Mesenchymal stem cell (in vitro differentiated cells and primary cell): ENCODE measurements around the gene TMEM170B.

ENCODE experiments used
- DNase-seq: peaks from one replicate; pipeline ENCODE4 v3.0.0-alpha.2; 2013
- H2AFZ ChIP-seq: one replicate; pipeline ENCODE4 v1.6.1; 2013; ENCODE audit warnings: low read depth, mild to moderate bottlenecking, control low read depth, inconsistent platforms, low read length, moderate library complexity
- H2AK5ac ChIP-seq: 2 replicates; pipeline ENCODE4 v1.6.1; 2013; ENCODE audit warnings: low read length, moderate library complexity, mild to moderate bottlenecking, inconsistent platforms; ENCODE audit not compliant: severe bottlenecking
- H2BK120ac ChIP-seq: one replicate; pipeline ENCODE4 v1.6.1; 2013; ENCODE audit warnings: low read depth, mild to moderate bottlenecking, inconsistent platforms, low read length, moderate library complexity
- H2BK12ac ChIP-seq, 2 experiments: one replicate each; pipeline ENCODE4 v1.6.1; 2013; ENCODE audit warnings: inconsistent platforms in 2 of 2, low read length in 2 of 2, mild to moderate bottlenecking in 2 of 2, moderate library complexity in 2 of 2, control low read depth in 1 of 2
- H2BK15ac ChIP-seq: one replicate; pipeline ENCODE4 v1.6.1; 2013; ENCODE audit warnings: mild to moderate bottlenecking, low read depth, inconsistent platforms; ENCODE audit not compliant: poor library complexity, severe bottlenecking
- H2BK5ac ChIP-seq: 2 replicates; pipeline ENCODE4 v1.6.1; 2013; ENCODE audit warnings: low read depth, mild to moderate bottlenecking, low read length, control low read depth, inconsistent platforms; ENCODE audit not compliant: poor library complexity, severe bottlenecking
- H3K14ac ChIP-seq, 2 experiments: one replicate each; pipeline ENCODE4 v1.6.1; 2013; ENCODE audit warnings: inconsistent platforms in 2 of 2, low read length in 2 of 2, control low read depth in 1 of 2, mild to moderate bottlenecking in 1 of 2, moderate library complexity in 1 of 2
- H3K18ac ChIP-seq, 2 experiments: one replicate each; pipeline ENCODE4 v1.6.1; 2013; ENCODE audit warnings: inconsistent platforms in 2 of 2, low read length in 2 of 2, control low read depth in 1 of 2, low read depth in 1 of 2, mild to moderate bottlenecking in 1 of 2
- H3K23ac ChIP-seq, 2 experiments: one replicate each; pipeline ENCODE4 v1.6.1; 2013; ENCODE audit warnings: inconsistent platforms in 2 of 2, low read length in 2 of 2, mild to moderate bottlenecking in 2 of 2, moderate library complexity in 2 of 2, control low read depth in 1 of 2
- H3K27ac ChIP-seq: 2 replicates; pipeline ENCODE4 v1.5.1; 2013; ENCODE audit warnings: mild to moderate bottlenecking, moderate library complexity, low read length, control low read depth, inconsistent platforms; ENCODE audit not compliant: poor library complexity, severe bottlenecking
- H3K27me3 ChIP-seq, 2 experiments: 2 replicates each; pipeline versions ENCODE4 v1.6.1 to v1.7.0; 2013; ENCODE audit warnings: low read length in 2 of 2, mild to moderate bottlenecking in 2 of 2, moderate library complexity in 2 of 2, control low read depth in 1 of 2, inconsistent platforms in 1 of 2; ENCODE audit not compliant: control insufficient read depth in 1 of 2, insufficient read depth in 1 of 2
- H3K36me3 ChIP-seq, 2 experiments: 2 replicates each; pipeline versions ENCODE4 v1.6.1 to v1.7.0; 2013; ENCODE audit warnings: low read length in 2 of 2, control low read depth in 1 of 2, inconsistent platforms in 1 of 2, low read depth in 1 of 2, mild to moderate bottlenecking in 1 of 2; ENCODE audit not compliant: insufficient read depth in 2 of 2, control insufficient read depth in 1 of 2
- H3K4ac ChIP-seq, 2 experiments: one replicate each; pipeline ENCODE4 v1.6.1; 2013; ENCODE audit warnings: inconsistent platforms in 2 of 2, low read length in 2 of 2, mild to moderate bottlenecking in 2 of 2, moderate library complexity in 2 of 2, control low read depth in 1 of 2, low read depth in 1 of 2
- H3K4me1 ChIP-seq: 2 replicates; pipeline ENCODE4 v1.6.1; 2013; ENCODE audit warnings: low read depth, low read length, control low read depth; ENCODE audit not compliant: control insufficient read depth, insufficient read depth
- H3K4me2 ChIP-seq: 2 replicates; pipeline ENCODE4 v1.6.1; 2013; ENCODE audit warnings: low read length, mild to moderate bottlenecking, inconsistent platforms; ENCODE audit not compliant: poor library complexity, severe bottlenecking
- H3K4me3 ChIP-seq, 2 experiments: 2 replicates each; pipeline versions ENCODE4 v1.5.1 to v1.7.0; 2013; ENCODE audit warnings: low read length in 2 of 2, mild to moderate bottlenecking in 2 of 2, control low read depth in 1 of 2, low read depth in 1 of 2; ENCODE audit not compliant: insufficient read depth in 1 of 2
- H3K79me1 ChIP-seq: replicated peaks from 2 replicates; pipeline ENCODE4 v1.6.1; 2013; ENCODE audit warnings: mild to moderate bottlenecking, control low read depth, low read length, inconsistent platforms; ENCODE audit not compliant: poor library complexity, severe bottlenecking
- H3K9ac ChIP-seq: 2 replicates; pipeline ENCODE4 v1.7.0; 2013; ENCODE audit warnings: mild to moderate bottlenecking, low read length, moderate library complexity
- H3K9me3 ChIP-seq: 2 replicates; pipeline ENCODE4 v1.7.0; 2013; ENCODE audit warnings: mild to moderate bottlenecking, low read length; ENCODE audit not compliant: control insufficient read depth
- H4K8ac ChIP-seq: one replicate; pipeline ENCODE4 v1.6.1; 2013; ENCODE audit warnings: inconsistent platforms, mild to moderate bottlenecking, low read length, moderate library complexity
- H4K91ac ChIP-seq: one replicate; pipeline ENCODE4 v1.6.1; 2013; ENCODE audit warnings: mild to moderate bottlenecking, low read length, inconsistent platforms
- WGBS: methylation state at CpG from one replicate; pipeline ENCODE4 v1.1.7; 2013; ENCODE audit warnings: mixed read lengths; 5-methylcytosine and 5-hydroxymethylcytosine counted together

Gene TMEM170B

DNA sequence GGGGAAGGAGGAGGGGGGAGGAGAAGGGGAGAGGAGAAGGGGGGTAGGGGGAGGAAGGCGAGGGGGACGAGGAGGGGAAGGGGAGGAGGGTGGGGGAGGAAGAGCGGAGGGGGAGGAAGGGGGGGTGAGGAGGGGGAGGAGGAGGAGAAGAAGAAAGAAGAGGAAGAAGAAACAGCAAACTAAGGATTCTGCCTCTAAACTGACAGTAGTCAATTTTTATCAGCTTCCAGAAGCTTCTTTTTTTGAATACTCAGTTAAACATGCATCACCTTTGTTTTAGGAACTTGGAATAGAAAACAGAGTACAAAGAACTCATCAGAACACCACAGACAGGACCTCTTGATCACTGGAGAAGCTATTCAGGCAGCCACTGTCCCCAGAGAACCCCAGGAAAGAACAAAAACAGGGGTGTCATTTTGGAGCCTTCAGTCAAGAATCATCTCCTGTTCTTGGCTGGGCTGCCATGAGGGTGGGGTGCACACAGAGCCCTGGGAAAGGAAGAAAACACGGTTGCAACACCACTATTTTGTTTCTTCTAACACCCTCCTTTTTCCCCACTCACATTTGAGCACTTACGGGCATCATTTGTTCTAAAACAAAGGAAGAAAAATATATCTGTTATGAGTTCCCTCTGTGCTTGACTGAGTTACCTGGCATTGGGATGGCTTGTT, 67.4 kb downstream of the TMEM170B start:
- Histone ChIP-seq H3K27ac (no peak overlapping the region), H2AK5ac (peak overlapping the region; percentile 61), H2BK12ac (peak overlapping the region in 1 of 2 experiments; percentile 11), H4K8ac (peak overlapping the region; percentile 31), H3K14ac (no peak overlapping the region), H4K91ac (no peak overlapping the region), H3K9me3 (no peaks in the 10 kb centered on the region), H3K18ac (no peak overlapping the region), H2BK15ac (no peak overlapping the region), H3K23ac (no peak overlapping the region), H3K4me2 (no peak overlapping the region), H3K27me3 (peaks cover 0 to 6% of the 10 kb centered on the region in 2 experiments), H2BK5ac (no peak overlapping the region), H2BK120ac (no peak overlapping the region), H3K4ac (no peak overlapping the region), H3K36me3 (no peaks in the 10 kb centered on the region), H3K79me1 (peaks cover 2% of the 10 kb centered on the region), H3K4me1 (peaks cover 11% of the 10 kb centered on the region), H3K4me3 (no peak overlapping the region), H3K9ac (no peak overlapping the region), H2AFZ (no peak overlapping the region)
- DNase-seq: no peak
- 100% methylated on average over 2 of the region's 5 CpGs for WGBS

DNA sequence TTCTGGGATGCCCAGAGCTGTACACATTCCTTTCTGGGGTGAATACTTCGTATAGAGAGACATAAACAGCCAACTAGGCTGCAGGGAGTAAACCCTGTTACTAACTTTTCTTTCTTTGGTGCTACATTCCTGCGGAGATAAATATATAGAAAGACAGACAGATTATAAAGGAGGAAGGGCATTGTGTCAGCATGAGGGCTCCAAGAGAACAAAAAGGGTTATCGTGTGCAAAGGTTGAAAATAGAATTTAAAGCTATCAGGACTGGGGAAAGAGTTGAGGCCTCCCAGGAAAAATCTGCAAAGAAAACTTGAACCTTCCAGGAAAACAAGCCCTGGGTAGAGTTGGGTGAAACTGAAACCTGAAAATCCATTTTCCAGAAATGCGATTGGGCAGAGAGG, 68.0 kb downstream of the TMEM170B start:
- H3K23ac ChIP-seq: no peak overlapping the region
- no peak overlapping the region for H4K8ac ChIP-seq
- no peak overlapping the region for H3K9ac ChIP-seq
- H2BK5ac ChIP-seq: no peak overlapping the region
- H3K14ac ChIP-seq: no peak overlapping the region
- no peak overlapping the region for H3K4me2 ChIP-seq
- peaks cover 2% of the 10 kb centered on the region for H3K79me1 ChIP-seq
- H3K4ac ChIP-seq: no peak overlapping the region
- peaks cover 0 to 6% of the 10 kb centered on the region in 2 experiments for H3K27me3 ChIP-seq
- no peak overlapping the region for H2BK12ac ChIP-seq
- H3K9me3 ChIP-seq: no peaks in the 10 kb centered on the region
- H2AK5ac ChIP-seq: peak overlapping the region; percentile 61
- no peak overlapping the region for H4K91ac ChIP-seq
- H3K4me3 ChIP-seq: no peak overlapping the region
- no peak overlapping the region for H2BK120ac ChIP-seq
- H3K4me1 ChIP-seq: peaks cover 11% of the 10 kb centered on the region
- no peak overlapping the region for H2AFZ ChIP-seq
- H3K18ac ChIP-seq: no peak overlapping the region
- 88% methylated on average over 4 of the region's 4 CpGs for WGBS
- H2BK15ac ChIP-seq: no peak overlapping the region
- H3K36me3 ChIP-seq: no peaks in the 10 kb centered on the region
- no peak overlapping the region for H3K27ac ChIP-seq
- no peak for DNase-seq

DNA sequence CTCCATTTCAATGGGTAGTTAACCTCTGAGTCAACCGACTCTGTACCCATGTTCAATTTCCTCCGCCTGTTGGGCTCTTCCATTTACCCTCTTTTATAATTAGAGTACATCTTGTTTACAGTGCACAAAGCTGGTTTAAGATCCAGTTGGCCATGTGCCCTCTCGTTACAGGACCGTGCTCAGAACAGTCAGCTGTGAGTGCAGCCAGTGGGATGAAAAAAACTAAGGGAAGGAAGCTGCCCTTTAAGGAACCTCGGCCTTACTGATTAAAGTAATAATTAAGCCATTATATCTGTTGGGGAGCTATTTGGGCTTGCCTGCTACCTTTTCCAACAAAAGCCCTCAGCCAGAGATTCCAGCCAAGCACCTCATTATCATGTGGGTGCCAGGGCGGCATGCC, 68.8 kb downstream of the TMEM170B start:
- Histone ChIP-seq H3K4me3 (no peak overlapping the region), H3K9me3 (no peaks in the 10 kb centered on the region), H3K23ac (no peak overlapping the region), H2AK5ac (peak overlapping the region; percentile 64), H4K8ac (no peak overlapping the region), H2BK5ac (no peak overlapping the region), H2BK12ac (no peak overlapping the region), H3K27ac (no peak overlapping the region), H3K4me2 (no peak overlapping the region), H3K4me1 (peaks cover 13% of the 10 kb centered on the region), H3K14ac (no peak overlapping the region), H3K79me1 (peaks cover 1% of the 10 kb centered on the region), H3K18ac (no peak overlapping the region), H3K27me3 (peaks cover 0 to 6% of the 10 kb centered on the region in 2 experiments), H4K91ac (no peak overlapping the region), H3K9ac (no peak overlapping the region), H3K4ac (no peak overlapping the region), H2AFZ (no peak overlapping the region), H2BK120ac (no peak overlapping the region), H2BK15ac (no peak overlapping the region), H3K36me3 (no peaks in the 10 kb centered on the region)
- WGBS: 90% methylated on average over 3 of the region's 6 CpGs
- no peak for DNase-seq

DNA sequence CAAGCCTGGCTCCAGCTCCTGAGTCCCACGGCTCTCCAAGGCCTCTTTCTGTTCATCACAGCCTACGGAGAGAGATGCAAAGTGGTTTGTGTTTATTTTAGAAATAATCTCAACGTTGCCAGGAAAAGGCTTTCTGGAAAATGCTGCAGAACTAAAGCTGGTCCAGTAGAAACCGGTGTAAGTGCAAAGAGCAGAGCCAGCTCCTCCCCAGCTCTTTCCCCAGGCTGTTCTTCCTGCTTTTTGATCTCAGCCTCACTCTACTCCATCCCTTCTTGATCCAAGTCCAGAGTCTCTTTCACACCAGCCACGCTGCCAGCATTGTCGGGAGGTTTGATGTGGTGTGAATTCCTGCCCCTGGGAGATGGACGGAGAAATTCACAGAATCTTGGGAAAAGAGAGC, 69.8 kb downstream of the TMEM170B start:
- H3K36me3 ChIP-seq: no peaks in the 10 kb centered on the region
- H3K9ac ChIP-seq: no peak overlapping the region
- peak overlapping the region in 1 of 2 experiments; percentile 31 for H2BK12ac ChIP-seq
- peaks cover 13% of the 10 kb centered on the region for H3K4me1 ChIP-seq
- WGBS: 74% methylated on average over 7 of the region's 7 CpGs
- no peak overlapping the region for H3K23ac ChIP-seq
- peak overlapping the region; percentile 91 for H2AK5ac ChIP-seq
- H3K4ac ChIP-seq: peak overlapping the region; percentile 31 to 63
- peak overlapping the region; percentile 54 for H2BK120ac ChIP-seq
- peak overlapping the region; percentile 30 for H4K91ac ChIP-seq
- no peak overlapping the region for H3K14ac ChIP-seq
- H3K4me2 ChIP-seq: no peak overlapping the region
- DNase-seq: peak; percentile 43
- peaks cover 0 to 6% of the 10 kb centered on the region in 2 experiments for H3K27me3 ChIP-seq
- H2BK5ac ChIP-seq: no peak overlapping the region
- H3K27ac ChIP-seq: peak overlapping the region; percentile 28
- no peak overlapping the region for H2AFZ ChIP-seq
- H3K18ac ChIP-seq: peak overlapping the region; percentile 54 to 63
- no peaks in the 10 kb centered on the region for H3K9me3 ChIP-seq
- no peak overlapping the region for H3K4me3 ChIP-seq
- H2BK15ac ChIP-seq: peak overlapping the region; percentile 26
- no peak overlapping the region for H4K8ac ChIP-seq
- no peaks in the 10 kb centered on the region for H3K79me1 ChIP-seq
